Naive thymus-derived CD4-positive, alpha-beta T cell (primary cell): ENCODE measurements around the gene CAMK1G. TPM values are rescaled to one million over a fixed set of nuclear protein-coding genes. Genes with fewer than 3 reads are reported as not detected.
A peak's percentile ranks its signal among the peaks of the same experiment; 100 is the strongest.

Source experiments
- ATAC-seq: fragments of 150-1000 bp; cut with Tn5 transposase; 2 replicates; pipeline ENCODE4 v1.10.0; 2021; ENCODE audit warnings: mild to moderate bottlenecking, moderate library complexity
- CTCF ChIA-PET: fragments of 350-600 bp; sonication (Branson Sonifier 250); formaldehyde crosslinking; loops from one replicate; lab custom pipeline; 2021; ENCODE audit warnings: antibody characterized with exemption; lab: Charles Lee
- POLR2A ChIA-PET: fragments of 350-600 bp; sonication (Branson Sonifier 250); formaldehyde crosslinking; loops from one replicate; lab custom pipeline; 2021; ENCODE audit warnings: antibody characterized with exemption, inconsistent platforms; lab: Charles Lee
- DNase-seq, 9 donors: peaks; one replicate each; pipeline versions ENCODE4 v3.0.0 to v3.0.0-alpha.2; 2020 to 2022; ENCODE audit warnings: mixed read lengths in 1 of 9
- H3K27ac ChIP-seq: one replicate; pipeline ENCODE4 v1.7.0; 2013; ENCODE audit warnings: mild to moderate bottlenecking, low read depth, low read length, moderate library complexity
- H3K27me3 ChIP-seq, 2 donors: one replicate each; pipeline ENCODE4 v1.7.0; 2013; ENCODE audit warnings: low read length in 2 of 2, mild to moderate bottlenecking in 2 of 2, moderate library complexity in 2 of 2; ENCODE audit not compliant: control insufficient read depth in 2 of 2, insufficient read depth in 2 of 2
- H3K36me3 ChIP-seq, 3 experiments: 1 replicate in 2 of 3; 2 replicates in 1 of 3; pipeline ENCODE4 v1.7.0; 2013; ENCODE audit warnings: low read length in 3 of 3, mild to moderate bottlenecking in 3 of 3, moderate library complexity in 1 of 3; ENCODE audit not compliant: insufficient read depth in 3 of 3, control insufficient read depth in 2 of 3
- H3K4me1 ChIP-seq, 2 donors: one replicate each; pipeline ENCODE4 v1.7.0; 2013; ENCODE audit warnings: low read length in 2 of 2, mild to moderate bottlenecking in 2 of 2, moderate library complexity in 1 of 2; ENCODE audit not compliant: control insufficient read depth in 2 of 2, insufficient read depth in 2 of 2
- H3K4me3 ChIP-seq: 2 replicates; pipeline ENCODE4 v1.7.0; 2013; ENCODE audit warnings: mild to moderate bottlenecking, low read length
- H3K9me3 ChIP-seq, 3 experiments: 1 replicate in 2 of 3; 2 replicates in 1 of 3; pipeline ENCODE4 v1.7.0; 2013; ENCODE audit warnings: low read length in 3 of 3; ENCODE audit not compliant: control insufficient read depth in 2 of 3
- H3K27ac Mint-ChIP-seq, 9 donors: one replicate each; pipeline ENCODE4 v1.8.0; 2020 to 2022; ENCODE audit warnings: mixed read lengths in 9 of 9, mild to moderate bottlenecking in 8 of 9, moderate library complexity in 5 of 9, inconsistent platforms in 2 of 9
- H3K27me3 Mint-ChIP-seq, 5 donors: one replicate each; pipeline ENCODE4 v1.8.0; 2021 to 2022; ENCODE audit warnings: mixed read lengths in 5 of 5, mild to moderate bottlenecking in 1 of 5
- H3K36me3 Mint-ChIP-seq, 5 donors: one replicate each; pipeline ENCODE4 v1.8.0; 2020 to 2022; ENCODE audit warnings: mixed read lengths in 5 of 5, mild to moderate bottlenecking in 3 of 5, inconsistent platforms in 1 of 5
- H3K4me1 Mint-ChIP-seq, 7 donors: one replicate each; pipeline ENCODE4 v1.8.0; 2020 to 2022; ENCODE audit warnings: mixed read lengths in 7 of 7, mild to moderate bottlenecking in 3 of 7, inconsistent platforms in 1 of 7
- H3K4me3 Mint-ChIP-seq, 10 donors: one replicate each; pipeline ENCODE4 v1.8.0; 2020 to 2022; ENCODE audit warnings: mild to moderate bottlenecking in 10 of 10, mixed read lengths in 10 of 10, moderate library complexity in 6 of 10, inconsistent platforms in 2 of 10
- H3K9me3 Mint-ChIP-seq, 11 donors: one replicate each; pipeline ENCODE4 v1.8.0; 2020 to 2022; ENCODE audit warnings: mixed read lengths in 11 of 11, mild to moderate bottlenecking in 4 of 11, inconsistent platforms in 1 of 11, moderate library complexity in 1 of 11
- intact Hi-C, 2 donors: fragments of 100-400 bp; cut with micrococcal nuclease; formaldehyde crosslinking; loops; one replicate each; pipeline ENCODE4 v1.15.1; 2023
- polyA plus RNA-seq, 2 donors: library from polyadenylated mRNA; unstranded; fragments of 300-500 nt; fragmentation: Illumina TruSeq; gene quantifications; one replicate each; pipeline ENCODE4 v1.2.3, GENCODE V29; 2021
- total RNA-seq, 6 experiments: library from RNA in 5 of 6; stranded (reverse) in 5 of 6; gene quantifications; 1 replicate in 5 of 6; 2 replicates in 1 of 6; pipeline ENCODE4 v1.2.3 and lab custom pipeline; 2021 to 2026

The CAMK1G gene
- total and polyA plus RNA-seq, 7 experiments from 2014 or later: not detected

- Mint-ChIP-seq H3K27ac (no peak overlapping the region), H3K27me3 (peaks cover under 1 to 39% (median 24%) of the 10 kb centered on the region in 5 donors), H3K36me3 (no peaks in the 10 kb centered on the region), H3K4me3 (no peak overlapping the region), H3K9me3 (no peaks in the 10 kb centered on the region), H3K4me1 (peaks cover 0 to 5% (median 0%) of the 10 kb centered on the region in 7 donors)
- ATAC-seq: no peak
- ChIA-PET CTCF (no interaction called here), POLR2A (no interaction called here)
- H3K36me3 ChIP-seq: no peaks in the 10 kb centered on the region
- intact Hi-C loops: no loop called here
- no peaks in the 10 kb centered on the region for H3K27me3 ChIP-seq
- no peaks in the 10 kb centered on the region for H3K9me3 ChIP-seq
- no peak overlapping the region for H3K4me3 ChIP-seq
- H3K4me1 ChIP-seq: no peaks in the 10 kb centered on the region
- no peak for DNase-seq
- no peak overlapping the region for H3K27ac ChIP-seq
Observed at GRCh38 chr1:209544098-209544497, 39.4 kb upstream of the CAMK1G start.

GRCh38 chr1:209545423-209545822 lies 38.1 kb upstream of the CAMK1G start:
- ATAC-seq: no peak
- CTCF ChIA-PET: interaction anchor here (0.7 kb wide), 1 partner anchor 1621 kb away, joined by 3 read pairs; no protein-coding TSS in a partner anchor
- no peaks in the 10 kb centered on the region for H3K9me3 ChIP-seq
- H3K27ac ChIP-seq: no peak overlapping the region
- Mint-ChIP-seq H3K27me3 (peaks cover 0 to 39% (median 18%) of the 10 kb centered on the region in 5 donors), H3K9me3 (no peaks in the 10 kb centered on the region), H3K4me1 (peaks cover 0 to 8% (median 0%) of the 10 kb centered on the region in 7 donors), H3K36me3 (no peaks in the 10 kb centered on the region), H3K27ac (peak overlapping the region in 1 of 9 donors; percentile 19), H3K4me3 (no peak overlapping the region)
- no peaks in the 10 kb centered on the region for H3K36me3 ChIP-seq
- H3K4me3 ChIP-seq: no peak overlapping the region
- POLR2A ChIA-PET: no interaction called here
- H3K4me1 ChIP-seq: no peaks in the 10 kb centered on the region
- H3K27me3 ChIP-seq: no peaks in the 10 kb centered on the region
- intact Hi-C loops: no loop called here
- DNase-seq: no peak

GRCh38 chr1:209546390-209547085 lies 37.0 kb upstream of the CAMK1G start:
- H3K27ac ChIP-seq: no peak overlapping the region
- H3K4me3 ChIP-seq: no peak overlapping the region
- ChIA-PET CTCF (no interaction called here), POLR2A (no interaction called here)
- Mint-ChIP-seq H3K27me3 (peaks cover 0 to 38% (median 13%) of the 10 kb centered on the region in 5 donors), H3K4me3 (no peak overlapping the region), H3K36me3 (no peaks in the 10 kb centered on the region), H3K4me1 (peaks cover 0 to 8% (median 0%) of the 10 kb centered on the region in 7 donors), H3K27ac (no peak overlapping the region), H3K9me3 (no peaks in the 10 kb centered on the region)
- intact Hi-C loops: no loop called here
- ATAC-seq (no peak), DNase-seq (no peak)
- no peaks in the 10 kb centered on the region for H3K4me1 ChIP-seq
- no peaks in the 10 kb centered on the region for H3K36me3 ChIP-seq
- H3K9me3 ChIP-seq: no peaks in the 10 kb centered on the region
- H3K27me3 ChIP-seq: no peaks in the 10 kb centered on the region

- H3K4me3 Mint-ChIP-seq: no peak overlapping the region
- no peak overlapping the region for H3K4me3 ChIP-seq
- DNase-seq: no peak
- no peaks in the 10 kb centered on the region for H3K4me1 ChIP-seq
- POLR2A ChIA-PET: no interaction called here
- no peak overlapping the region for H3K27ac Mint-ChIP-seq
- H3K36me3 ChIP-seq: no peaks in the 10 kb centered on the region
- CTCF ChIA-PET: no interaction called here
- no peak overlapping the region for H3K27ac ChIP-seq
- H3K9me3 Mint-ChIP-seq: peaks cover 0 to 1% (median 0%) of the 10 kb centered on the region in 11 donors
- no peaks in the 10 kb centered on the region for H3K27me3 ChIP-seq
- H3K27me3 Mint-ChIP-seq: peaks cover 0 to 37% (median 11%) of the 10 kb centered on the region in 5 donors
- peaks cover 0 to 8% (median 0%) of the 10 kb centered on the region in 7 donors for H3K4me1 Mint-ChIP-seq
- no peak for ATAC-seq
- no peaks in the 10 kb centered on the region for H3K9me3 ChIP-seq
- no peaks in the 10 kb centered on the region for H3K36me3 Mint-ChIP-seq
- intact Hi-C loops: no loop called here
Observed at GRCh38 chr1:209547626-209548025, 35.9 kb upstream of the CAMK1G start.

GRCh38 chr1:209549443-209550205 lies 33.9 kb upstream of the CAMK1G start:
- Histone ChIP-seq H3K9me3 (no peaks in the 10 kb centered on the region), H3K27me3 (no peaks in the 10 kb centered on the region), H3K36me3 (no peaks in the 10 kb centered on the region), H3K4me3 (no peak overlapping the region), H3K27ac (no peak overlapping the region), H3K4me1 (no peaks in the 10 kb centered on the region)
- ChIA-PET CTCF (no interaction called here), POLR2A (no interaction called here)
- intact Hi-C loops: loop anchor here in 1 of 2 donors (10.0 kb wide), 1 partner anchor 435 kb away; no protein-coding TSS in a partner anchor
- Mint-ChIP-seq H3K9me3 (peaks cover 0 to 1% (median 0%) of the 10 kb centered on the region in 11 donors), H3K36me3 (no peaks in the 10 kb centered on the region), H3K4me3 (no peak overlapping the region), H3K27ac (no peak overlapping the region), H3K27me3 (peaks cover 0 to 35% (median 10%) of the 10 kb centered on the region in 5 donors), H3K4me1 (peaks cover 0 to 8% (median 0%) of the 10 kb centered on the region in 7 donors)
- DNase-seq (no peak), ATAC-seq (no peak)

- H3K4me1 Mint-ChIP-seq: peaks cover 0 to 8% (median 0%) of the 10 kb centered on the region in 7 donors
Observed at GRCh38 chr1:209550519-209550918, 33.0 kb upstream of the CAMK1G start.

More at GRCh38 chr1:209550519-209550918, 33.0 kb upstream of the CAMK1G start:
- H3K9me3 ChIP-seq: no peaks in the 10 kb centered on the region
- no peaks in the 10 kb centered on the region for H3K36me3 Mint-ChIP-seq
- no peaks in the 10 kb centered on the region for H3K4me1 ChIP-seq
- no peak overlapping the region for H3K4me3 Mint-ChIP-seq
- H3K27me3 Mint-ChIP-seq: peaks cover 0 to 31% (median 2%) of the 10 kb centered on the region in 5 donors
- no peak overlapping the region for H3K27ac ChIP-seq
- no peak overlapping the region for H3K27ac Mint-ChIP-seq
- no peaks in the 10 kb centered on the region for H3K36me3 ChIP-seq
- ATAC-seq: no peak
- intact Hi-C loops: loop anchor here in 1 of 2 donors (10.0 kb wide), 1 partner anchor 434 kb away; no protein-coding TSS in a partner anchor
- no peak for DNase-seq
- H3K4me3 ChIP-seq: no peak overlapping the region
- peaks cover 0 to 1% (median 0%) of the 10 kb centered on the region in 11 donors for H3K9me3 Mint-ChIP-seq
- H3K27me3 ChIP-seq: no peaks in the 10 kb centered on the region
- POLR2A ChIA-PET: no interaction called here
- CTCF ChIA-PET: no interaction called here
